Measurements from ENCODE around the gene CD63.

DNA sequence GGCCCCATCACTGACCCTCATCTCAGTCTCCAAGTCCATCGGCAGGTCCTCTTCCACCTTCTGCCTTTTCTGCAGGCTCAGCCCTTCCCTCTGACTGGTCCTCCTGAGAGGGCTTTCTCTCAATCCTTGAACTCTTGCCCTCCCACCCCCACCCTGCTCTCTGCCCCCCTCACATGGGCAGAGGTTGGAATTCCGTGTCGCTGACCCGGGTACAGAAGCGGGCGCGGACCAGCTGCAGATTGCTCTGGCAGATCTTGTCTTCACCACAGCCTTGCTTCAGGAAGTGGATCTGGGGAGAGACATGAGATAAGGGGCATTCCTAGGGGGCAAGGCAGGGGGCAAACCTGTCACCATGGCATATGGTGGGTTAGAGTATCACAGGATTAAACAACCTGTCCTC is 33.5 kb downstream of the CD63 start:
- no peak for TF ChIP-seq POLR2A (IDR thresholded peaks at IDR 0.05)
- TF ChIP-seq, protein P1, sequence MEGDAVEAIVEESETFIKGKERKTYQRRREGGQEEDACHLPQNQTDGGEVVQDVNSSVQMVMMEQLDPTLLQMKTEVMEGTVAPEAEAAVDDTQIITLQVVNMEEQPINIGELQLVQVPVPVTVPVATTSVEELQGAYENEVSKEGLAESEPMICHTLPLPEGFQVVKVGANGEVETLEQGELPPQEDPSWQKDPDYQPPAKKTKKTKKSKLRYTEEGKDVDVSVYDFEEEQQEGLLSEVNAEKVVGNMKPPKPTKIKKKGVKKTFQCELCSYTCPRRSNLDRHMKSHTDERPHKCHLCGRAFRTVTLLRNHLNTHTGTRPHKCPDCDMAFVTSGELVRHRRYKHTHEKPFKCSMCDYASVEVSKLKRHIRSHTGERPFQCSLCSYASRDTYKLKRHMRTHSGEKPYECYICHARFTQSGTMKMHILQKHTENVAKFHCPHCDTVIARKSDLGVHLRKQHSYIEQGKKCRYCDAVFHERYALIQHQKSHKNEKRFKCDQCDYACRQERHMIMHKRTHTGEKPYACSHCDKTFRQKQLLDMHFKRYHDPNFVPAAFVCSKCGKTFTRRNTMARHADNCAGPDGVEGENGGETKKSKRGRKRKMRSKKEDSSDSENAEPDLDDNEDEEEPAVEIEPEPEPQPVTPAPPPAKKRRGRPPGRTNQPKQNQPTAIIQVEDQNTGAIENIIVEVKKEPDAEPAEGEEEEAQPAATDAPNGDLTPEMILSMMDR (IDR thresholded peaks at IDR 0.05), result no peak
- TF ChIP-seq EP300 (IDR thresholded peaks at IDR 0.05), result no peak
- no peak for TF ChIP-seq POLR2AphosphoS5 (IDR thresholded peaks at IDR 0.05)

Data from stomach (tissue), 4 donors.